Psoas muscle (tissue), 8 donors: ENCODE measurements around the gene PPP2R2D. TPM values are rescaled to one million over a fixed set of nuclear protein-coding genes. Genes with fewer than 3 reads are reported as not detected.

Experiments
- ATAC-seq, 4 donors: fragments of 200-7000 bp; cut with Tn5 transposase; one replicate each; pipeline ENCODE4 v1.9.1; 2020; ENCODE audit warnings: moderate library complexity in 3 of 4, mild to moderate bottlenecking in 2 of 4
- DNase-seq, 2 donors: peaks; one replicate each; pipeline ENCODE4 v3.0.0-alpha.2; 2020
- H3K27ac ChIP-seq: fragments of 200-600 bp; one replicate; pipeline ENCODE4 v1.8.0; 2022
- H3K27me3 ChIP-seq, 3 donors: fragments of 200-600 bp in 1 of 3; one replicate each; pipeline versions ENCODE4 v1.6.1 to v1.8.0; 2013 to 2022; ENCODE audit warnings: low read length in 2 of 3, mild to moderate bottlenecking in 2 of 3, moderate library complexity in 1 of 3; ENCODE audit not compliant: insufficient read depth in 3 of 3
- H3K36me3 ChIP-seq, 2 donors: fragments of 200-600 bp in 1 of 2; one replicate each; pipeline versions ENCODE4 v1.6.1 to v1.8.0; 2013 to 2022; ENCODE audit warnings: low read depth in 1 of 2, mild to moderate bottlenecking in 1 of 2, moderate library complexity in 1 of 2; ENCODE audit not compliant: insufficient read depth in 1 of 2
- H3K4me1 ChIP-seq: fragments of 200-600 bp; one replicate; pipeline ENCODE4 v1.8.0; 2022
- H3K4me3 ChIP-seq: fragments of 200-600 bp; one replicate; pipeline ENCODE4 v1.8.0; 2022; ENCODE audit warnings: mild to moderate bottlenecking
- H3K9me3 ChIP-seq: fragments of 200-600 bp; one replicate; pipeline ENCODE4 v1.8.0; 2022
- WGBS, 3 donors: extraction: QIAGEN DNeasy Blood & Tissue Kit; methylation state at CpG; one replicate each; pipeline versions ENCODE4 v1.1.6 to v1.1.7; 2013; 5-methylcytosine and 5-hydroxymethylcytosine counted together
- intact Hi-C, 2 donors: fragments of 100-400 bp; cut with DNase I; formaldehyde crosslinking; loops; one replicate each; pipeline versions ENCODE4 v1.11.0 to v1.14.2; 2022
- polyA plus RNA-seq, 3 donors: library from polyadenylated mRNA; stranded (reverse); fragments of 200-250 nt; gene quantifications; one replicate each; pipeline ENCODE4 v1.2.3, GENCODE V29; 2013
- total RNA-seq, 4 donors: library from RNA; stranded (reverse); fragmentation: NEBNext Ultra II Directional in 2 of 4; extraction: Animal tissue kit (Norgen Biotek cat#: 25700) in 2 of 4; gene quantifications; one replicate each; pipeline versions ENCODE4 v1.2.1 to v1.2.4, GENCODE V29; 2021 to 2023
- TF ChIP-seq, protein P1 (sequence below): fragments of 200-600 bp; IDR thresholded peaks from one replicate; pipeline ENCODE4 v1.8.0; 2022; ENCODE audit warnings: antibody characterized with exemption
- donor health status: healthy with polysubstance abuse.
- donor health status: DM: no; HTN: no; CAD: no; lungs with moderate emphysema.
- donor health status: Bipolar disorder and iron deficiency.
- donor health status: healthy.
- donor health status: DM: yes; HTN: yes; CAD: no.
- donor health status: DM: no; HTN: no; CAD: no.
- donor health status: DM: no; HTN: no; CAD: no.
- donor health status: DM: yes; HTN: yes; CAD: no.

Gene PPP2R2D
- total and polyA plus RNA-seq, 7 donors: 19.2 to 47.4 (median 25.7) TPM

DNA sequence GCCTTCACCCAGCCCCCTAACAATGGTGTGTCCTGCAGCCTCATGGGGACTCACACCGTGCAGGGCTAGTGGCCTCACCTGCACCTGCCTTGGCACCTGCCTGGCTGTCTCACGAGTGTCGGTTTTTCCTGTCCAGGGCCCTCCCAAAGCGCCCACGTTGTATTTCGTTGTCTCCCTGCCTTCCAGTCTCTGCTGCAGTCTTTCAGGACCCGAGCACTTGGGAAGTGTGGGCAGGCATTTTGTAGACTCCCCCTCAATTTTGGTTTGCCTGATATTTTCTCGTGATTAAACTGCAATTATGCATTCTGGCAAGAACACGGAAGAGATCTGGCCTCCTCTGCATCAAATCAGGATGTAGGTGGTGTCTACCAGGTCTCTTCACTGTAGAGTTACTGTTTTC is 63.0 kb downstream of the PPP2R2D start:
- WGBS, 3 donors: 67 to 74% (median 68%) methylated on average over 9 of the region's 9 CpGs

DNA sequence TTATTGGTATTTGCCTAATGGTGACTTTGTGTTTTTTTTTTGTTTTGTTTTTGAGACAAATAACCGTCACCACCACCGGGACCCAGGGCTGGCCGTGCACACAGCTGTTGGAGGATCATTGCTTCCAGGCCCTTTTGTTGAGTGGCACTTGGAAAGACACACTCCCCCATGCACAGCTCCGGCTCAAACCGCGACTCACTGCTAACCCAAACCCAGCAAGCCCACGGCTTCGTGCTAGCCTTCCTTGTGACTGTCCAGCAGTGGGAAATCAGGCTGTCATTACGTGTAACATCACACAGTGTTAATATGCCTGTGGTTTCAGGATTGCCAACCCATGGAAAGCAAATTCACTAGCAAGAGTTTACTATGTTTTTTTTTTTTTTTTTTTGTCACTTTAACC is 63.5 kb downstream of the PPP2R2D start:
- Histone ChIP-seq H3K4me1 (peaks cover 20% of the 10 kb centered on the region), H3K4me3 (no peak overlapping the region), H3K9me3 (no peaks in the 10 kb centered on the region), H3K27ac (no peak overlapping the region), H3K27me3 (no peaks in the 10 kb centered on the region), H3K36me3 (peaks cover 0 to 53% of the 10 kb centered on the region in 2 donors)
- no peak for ATAC-seq
- intact Hi-C loops: no loop called here
- DNase-seq: no peak
- 69 to 89% (median 74%) methylated on average over 9 of the region's 9 CpGs for WGBS, 3 donors
- TF ChIP-seq, protein P1, sequence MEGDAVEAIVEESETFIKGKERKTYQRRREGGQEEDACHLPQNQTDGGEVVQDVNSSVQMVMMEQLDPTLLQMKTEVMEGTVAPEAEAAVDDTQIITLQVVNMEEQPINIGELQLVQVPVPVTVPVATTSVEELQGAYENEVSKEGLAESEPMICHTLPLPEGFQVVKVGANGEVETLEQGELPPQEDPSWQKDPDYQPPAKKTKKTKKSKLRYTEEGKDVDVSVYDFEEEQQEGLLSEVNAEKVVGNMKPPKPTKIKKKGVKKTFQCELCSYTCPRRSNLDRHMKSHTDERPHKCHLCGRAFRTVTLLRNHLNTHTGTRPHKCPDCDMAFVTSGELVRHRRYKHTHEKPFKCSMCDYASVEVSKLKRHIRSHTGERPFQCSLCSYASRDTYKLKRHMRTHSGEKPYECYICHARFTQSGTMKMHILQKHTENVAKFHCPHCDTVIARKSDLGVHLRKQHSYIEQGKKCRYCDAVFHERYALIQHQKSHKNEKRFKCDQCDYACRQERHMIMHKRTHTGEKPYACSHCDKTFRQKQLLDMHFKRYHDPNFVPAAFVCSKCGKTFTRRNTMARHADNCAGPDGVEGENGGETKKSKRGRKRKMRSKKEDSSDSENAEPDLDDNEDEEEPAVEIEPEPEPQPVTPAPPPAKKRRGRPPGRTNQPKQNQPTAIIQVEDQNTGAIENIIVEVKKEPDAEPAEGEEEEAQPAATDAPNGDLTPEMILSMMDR: no peak

More for the DNA sequence above, 63.0 kb downstream of the PPP2R2D start:
- Histone ChIP-seq H3K36me3 (peaks cover 0 to 48% of the 10 kb centered on the region in 2 donors), H3K4me3 (no peak overlapping the region), H3K4me1 (peaks cover 20% of the 10 kb centered on the region), H3K27ac (no peak overlapping the region), H3K27me3 (no peaks in the 10 kb centered on the region), H3K9me3 (no peaks in the 10 kb centered on the region)
- ATAC-seq: no peak
- TF ChIP-seq, protein P1: no peak
- DNase-seq: no peak
- intact Hi-C loops: no loop called here

DNA sequence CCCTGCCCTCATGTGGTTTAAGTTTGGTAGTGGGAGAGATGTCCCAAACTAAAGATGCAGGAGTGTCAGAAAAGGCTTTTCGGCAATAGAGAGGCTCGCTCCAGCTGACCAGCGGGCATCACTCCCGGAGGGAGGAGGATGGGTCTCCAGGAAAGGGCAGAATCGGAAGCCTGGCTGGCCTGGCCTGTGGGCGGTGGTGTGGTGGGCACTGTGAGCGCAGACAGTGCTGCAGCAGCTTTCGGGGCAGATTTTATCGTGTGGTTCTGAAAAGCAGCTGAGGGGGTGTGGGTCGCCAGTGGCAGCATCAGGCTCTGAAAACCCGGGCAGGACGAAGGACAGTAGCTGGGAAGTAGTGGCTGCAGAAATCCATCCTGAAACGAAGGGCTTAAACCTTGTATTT is 68.1 kb downstream of the PPP2R2D start:
- whole genome bisulfite sequencing, 3 donors: 88 to 96% (median 94%) methylated on average over 13 of the region's 13 CpGs
- Histone ChIP-seq H3K36me3 (peaks cover 0 to 75% of the 10 kb centered on the region in 2 donors), H3K27me3 (no peaks in the 10 kb centered on the region), H3K4me3 (no peak overlapping the region), H3K9me3 (no peaks in the 10 kb centered on the region), H3K27ac (no peak overlapping the region), H3K4me1 (peaks cover 23% of the 10 kb centered on the region)
- DNase-seq: no peak
- TF ChIP-seq, protein P1: no peak
- no peak for ATAC-seq
- intact Hi-C loops: no loop called here

DNA sequence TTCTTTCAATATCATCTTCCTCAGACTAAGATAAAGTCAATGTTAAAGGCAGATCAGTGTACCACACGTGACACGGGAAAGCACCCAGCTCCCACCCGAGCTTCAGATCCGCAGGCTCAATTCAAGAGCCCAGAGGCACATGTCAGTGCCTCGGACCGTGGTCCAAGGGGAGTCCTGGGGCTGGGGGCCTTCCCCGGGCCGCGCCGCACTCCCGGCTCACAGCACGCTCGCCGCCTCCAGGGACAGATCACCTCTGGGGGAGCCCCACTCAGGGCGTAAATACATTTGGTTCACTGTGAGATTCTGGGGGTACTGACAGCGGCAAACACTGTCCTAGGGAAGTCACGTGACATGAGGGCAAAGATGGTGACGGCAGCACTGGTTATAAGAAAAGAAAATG is 70.1 kb downstream of the PPP2R2D start:
- 89 to 95% (median 94%) methylated on average over 18 of the region's 18 CpGs for WGBS, 3 donors
- H3K27ac ChIP-seq: no peak overlapping the region
- intact Hi-C loops: no loop called here
- TF ChIP-seq, protein P1: no peak
- peaks cover 0 to 69% of the 10 kb centered on the region in 2 donors for H3K36me3 ChIP-seq
- H3K4me3 ChIP-seq: no peak overlapping the region
- no peak for DNase-seq
- no peak for ATAC-seq
- no peaks in the 10 kb centered on the region for H3K27me3 ChIP-seq
- peaks cover 35% of the 10 kb centered on the region for H3K4me1 ChIP-seq
- no peaks in the 10 kb centered on the region for H3K9me3 ChIP-seq

DNA sequence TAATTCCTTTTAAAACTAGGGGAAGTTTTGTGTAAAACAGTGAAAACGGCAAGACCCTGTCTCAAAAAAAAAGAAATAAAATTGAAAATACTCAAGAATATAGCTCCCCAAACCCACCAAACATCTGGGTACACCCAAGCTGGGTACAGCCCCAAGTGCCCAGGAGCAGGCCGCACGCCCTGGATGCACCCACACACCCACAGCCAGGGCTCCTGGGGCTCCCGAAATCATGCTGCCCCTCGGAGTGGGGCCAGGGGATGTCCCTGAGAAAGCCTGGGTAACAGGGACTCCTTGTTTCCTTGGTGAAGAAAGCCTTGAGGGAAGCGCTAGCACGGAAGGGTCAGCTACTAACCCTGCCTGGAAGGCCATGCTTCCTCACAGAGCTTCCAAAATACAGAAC is 70.8 kb downstream of the PPP2R2D start:
- intact Hi-C loops: no loop called here
- ATAC-seq (no peak), DNase-seq (no peak)
- Histone ChIP-seq H3K4me3 (no peak overlapping the region), H3K4me1 (peaks cover 41% of the 10 kb centered on the region), H3K27me3 (no peaks in the 10 kb centered on the region), H3K9me3 (no peaks in the 10 kb centered on the region), H3K27ac (no peak overlapping the region), H3K36me3 (peaks cover 0 to 63% of the 10 kb centered on the region in 2 donors)
- 89 to 94% (median 92%) methylated on average over 7 of the region's 7 CpGs for WGBS, 3 donors
- TF ChIP-seq, protein P1: no peak
